ENCODE measurements around the gene SPRED2. TPM values are rescaled to one million over a fixed set of nuclear protein-coding genes. Genes with fewer than 3 reads are reported as not detected.

The SPRED2 gene
- total RNA-seq, 1 donor from 2014 or later = 55.8 TPM

DNA sequence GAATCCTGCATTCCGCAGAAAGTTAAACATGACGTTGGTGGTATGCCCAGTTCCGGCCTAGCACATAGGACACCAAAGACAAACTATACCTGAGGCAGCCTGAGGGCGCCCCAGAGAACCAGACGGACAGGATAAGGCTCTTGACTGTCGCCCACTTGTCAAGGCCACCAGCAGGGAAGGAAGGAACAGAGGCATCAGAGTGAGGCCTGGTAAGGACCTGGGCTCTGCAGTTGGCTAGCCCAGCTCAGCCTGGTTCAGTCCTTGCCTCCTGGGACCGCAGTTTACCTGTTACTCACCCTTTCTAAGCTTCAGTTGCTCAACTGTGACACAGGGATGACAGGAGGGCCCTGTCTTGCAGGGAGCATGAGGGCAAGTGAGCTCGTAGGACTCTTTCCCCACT is 122.7 kb downstream of the SPRED2 start:
- Mint-ChIP-seq H3K27ac (ENCODE audit: unreplicated experiment) (peak overlapping the region; percentile 90), H3K4me1 (no peaks in the 10 kb centered on the region), H3K4me3 (no peak overlapping the region), H3K36me3 (ENCODE audit: low read depth) (peaks cover 27% of the 10 kb centered on the region), H3K27me3 (ENCODE audit: low read depth) (no peaks in the 10 kb centered on the region), H3K9me3 (no peaks in the 10 kb centered on the region)
- DNase-seq (ENCODE audit: low read depth, low spot score) = no peak
- TF ChIP-seq, protein P1, sequence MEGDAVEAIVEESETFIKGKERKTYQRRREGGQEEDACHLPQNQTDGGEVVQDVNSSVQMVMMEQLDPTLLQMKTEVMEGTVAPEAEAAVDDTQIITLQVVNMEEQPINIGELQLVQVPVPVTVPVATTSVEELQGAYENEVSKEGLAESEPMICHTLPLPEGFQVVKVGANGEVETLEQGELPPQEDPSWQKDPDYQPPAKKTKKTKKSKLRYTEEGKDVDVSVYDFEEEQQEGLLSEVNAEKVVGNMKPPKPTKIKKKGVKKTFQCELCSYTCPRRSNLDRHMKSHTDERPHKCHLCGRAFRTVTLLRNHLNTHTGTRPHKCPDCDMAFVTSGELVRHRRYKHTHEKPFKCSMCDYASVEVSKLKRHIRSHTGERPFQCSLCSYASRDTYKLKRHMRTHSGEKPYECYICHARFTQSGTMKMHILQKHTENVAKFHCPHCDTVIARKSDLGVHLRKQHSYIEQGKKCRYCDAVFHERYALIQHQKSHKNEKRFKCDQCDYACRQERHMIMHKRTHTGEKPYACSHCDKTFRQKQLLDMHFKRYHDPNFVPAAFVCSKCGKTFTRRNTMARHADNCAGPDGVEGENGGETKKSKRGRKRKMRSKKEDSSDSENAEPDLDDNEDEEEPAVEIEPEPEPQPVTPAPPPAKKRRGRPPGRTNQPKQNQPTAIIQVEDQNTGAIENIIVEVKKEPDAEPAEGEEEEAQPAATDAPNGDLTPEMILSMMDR (conservative IDR thresholded peaks at IDR 0.05) = no peak

DNA sequence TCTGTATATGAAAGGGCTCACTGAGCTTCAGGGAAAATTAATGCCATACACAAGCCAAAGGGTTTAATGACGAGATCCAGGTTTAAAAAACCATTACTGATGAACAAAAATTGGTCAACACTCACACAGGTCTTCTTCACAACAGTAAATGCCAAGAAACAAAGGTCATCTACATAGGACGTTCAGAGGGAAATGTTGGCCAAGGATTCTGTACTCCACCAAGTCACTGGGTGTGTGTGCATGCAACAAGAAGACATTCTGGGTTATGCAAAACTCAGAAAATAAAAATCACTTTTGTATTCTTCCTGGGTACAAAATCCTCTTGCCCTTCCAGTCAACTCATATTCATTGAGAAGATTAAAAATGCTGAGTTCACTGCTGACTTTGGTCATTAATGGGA is 126.5 kb downstream of the SPRED2 start:
- TF ChIP-seq, protein P1 (conservative IDR thresholded peaks at IDR 0.05) = no peak
- DNase-seq (ENCODE audit: low read depth, low spot score) = no peak
- Mint-ChIP-seq H3K27me3 (ENCODE audit: low read depth) (no peaks in the 10 kb centered on the region), H3K9me3 (no peaks in the 10 kb centered on the region), H3K4me3 (no peak overlapping the region), H3K27ac (ENCODE audit: unreplicated experiment) (no peak overlapping the region), H3K36me3 (ENCODE audit: low read depth) (peaks cover 13% of the 10 kb centered on the region), H3K4me1 (peaks cover 24% of the 10 kb centered on the region)

DNA sequence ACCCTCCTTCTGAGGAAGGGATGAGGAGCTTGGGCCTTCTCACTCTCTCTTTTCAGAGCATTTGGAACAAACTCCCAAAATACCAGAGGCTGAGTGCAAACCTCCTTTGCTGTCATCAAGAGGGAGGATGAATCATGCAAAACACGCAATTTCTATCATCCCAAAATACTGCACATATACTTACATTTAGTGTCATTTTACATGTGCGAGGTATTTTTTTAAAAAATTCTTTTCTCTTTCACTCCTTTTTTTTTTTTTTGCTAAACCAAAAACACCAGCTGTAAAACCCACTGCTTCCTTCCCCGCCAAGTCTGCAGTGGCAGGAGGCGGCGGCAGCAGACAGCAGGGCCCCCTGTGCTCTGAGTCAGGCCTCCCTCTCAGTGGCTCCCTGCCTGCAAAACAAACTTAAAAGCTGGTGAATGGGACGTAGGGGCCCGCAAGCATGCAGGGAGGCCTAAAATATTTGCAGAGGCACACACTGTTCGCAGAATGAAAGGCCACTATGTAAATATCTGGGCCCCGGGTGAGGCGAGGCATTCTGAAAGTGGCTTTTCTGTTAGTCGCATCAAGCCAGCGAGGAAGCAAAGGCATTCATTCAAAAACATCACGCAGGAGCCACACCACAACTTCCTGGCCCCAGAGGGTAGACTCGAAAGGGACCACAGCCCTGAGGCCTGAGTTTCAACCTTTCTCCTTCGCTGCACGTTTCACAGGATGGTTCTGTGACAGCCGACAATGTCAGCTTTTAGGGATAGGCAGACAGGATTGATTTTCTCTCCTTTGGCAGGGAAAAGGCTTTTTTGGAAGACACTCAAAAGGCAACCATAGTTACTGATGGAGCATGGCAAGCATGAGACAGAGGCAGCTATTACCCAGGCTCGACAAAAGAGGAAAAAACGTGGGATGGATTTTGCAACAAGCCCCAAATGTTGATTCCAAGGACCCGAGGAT is 131.4 kb downstream of the SPRED2 start:
- TF ChIP-seq, protein P1 (conservative IDR thresholded peaks at IDR 0.05) = no peak
- Mint-ChIP-seq H3K9me3 (no peaks in the 10 kb centered on the region), H3K36me3 (ENCODE audit: low read depth) (peaks cover 5% of the 10 kb centered on the region), H3K4me3 (peak overlapping the region; percentile 27), H3K4me1 (peaks cover 35% of the 10 kb centered on the region), H3K27me3 (ENCODE audit: low read depth) (no peaks in the 10 kb centered on the region), H3K27ac (ENCODE audit: unreplicated experiment) (peak overlapping the region; percentile 36)
- DNase-seq (ENCODE audit: low read depth, low spot score) = peak; percentile 22

DNA sequence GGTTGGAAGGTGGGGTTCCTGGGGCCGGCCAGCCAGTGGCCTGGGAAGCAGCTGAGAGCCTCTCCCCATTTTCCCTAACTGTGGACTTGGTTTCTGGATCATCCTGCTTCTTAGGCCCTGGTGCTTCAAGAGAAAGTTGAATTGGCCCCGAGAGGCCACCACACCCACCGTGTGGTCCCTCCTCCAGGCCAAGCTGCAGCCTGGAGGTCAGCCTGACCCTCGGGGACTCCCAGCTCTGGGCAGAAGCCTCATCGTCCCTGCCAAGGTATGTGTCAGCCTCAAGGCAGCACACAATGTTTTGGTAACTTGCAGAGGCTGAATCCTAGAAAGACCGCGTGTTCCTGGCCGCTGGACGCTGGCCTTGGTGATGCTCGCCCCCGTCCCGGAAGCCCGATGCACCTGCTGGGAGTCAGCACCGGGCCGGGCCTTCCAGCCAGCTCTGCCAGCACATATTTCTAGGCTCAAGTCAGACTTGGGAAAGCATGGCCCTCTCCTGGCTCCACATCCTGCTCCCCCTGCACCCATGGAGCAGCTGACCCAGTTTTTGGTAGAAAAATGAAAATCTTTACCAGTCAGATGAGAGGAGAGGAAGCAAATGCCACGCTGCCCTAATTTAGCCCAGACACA is 132.2 kb downstream of the SPRED2 start:
- TF ChIP-seq, protein P1 (conservative IDR thresholded peaks at IDR 0.05) = no peak
- peaks cover 2% of the 10 kb centered on the region for H3K36me3 Mint-ChIP-seq (ENCODE audit: low read depth)
- peaks cover 35% of the 10 kb centered on the region for H3K4me1 Mint-ChIP-seq
- H3K9me3 Mint-ChIP-seq = no peaks in the 10 kb centered on the region
- no peaks in the 10 kb centered on the region for H3K27me3 Mint-ChIP-seq (ENCODE audit: low read depth)
- H3K27ac Mint-ChIP-seq (ENCODE audit: unreplicated experiment) = no peak overlapping the region
- H3K4me3 Mint-ChIP-seq = no peak overlapping the region
- no peak for DNase-seq (ENCODE audit: low read depth, low spot score)

DNA sequence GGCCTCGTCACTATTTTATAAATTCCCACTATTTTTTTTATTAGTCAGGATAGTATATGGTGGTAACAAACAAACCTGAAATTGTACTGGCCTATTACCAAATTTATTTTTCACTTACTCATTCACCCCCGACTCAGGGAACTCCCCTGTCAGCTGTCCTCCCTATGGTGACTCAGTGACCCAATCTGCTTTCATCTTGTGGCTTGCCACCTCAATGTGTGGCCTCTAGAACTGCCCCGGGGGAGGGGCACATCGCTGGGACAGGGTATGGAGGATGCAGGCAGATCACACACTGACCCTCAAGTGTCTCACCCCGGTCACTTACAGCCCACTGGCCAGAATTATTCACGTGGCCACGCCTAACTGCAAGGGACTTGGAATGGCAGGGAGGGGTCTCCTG is 133.2 kb downstream of the SPRED2 start:
- Mint-ChIP-seq H3K4me3 (no peak overlapping the region), H3K27me3 (ENCODE audit: low read depth) (no peaks in the 10 kb centered on the region), H3K4me1 (peaks cover 43% of the 10 kb centered on the region), H3K36me3 (ENCODE audit: low read depth) (peaks cover 2% of the 10 kb centered on the region), H3K9me3 (no peaks in the 10 kb centered on the region), H3K27ac (ENCODE audit: unreplicated experiment) (no peak overlapping the region)
- TF ChIP-seq, protein P1 (conservative IDR thresholded peaks at IDR 0.05) = no peak
- no peak for DNase-seq (ENCODE audit: low read depth, low spot score)
